T-helper 1 cell treated with Interleukin-12 subunit alpha and Interleukin-12 subunit beta and Interleukin-4 antibody, amounts not matched to agents 30 μg/mL and 1 μg/mL, for 36 hours (primary cell): ENCODE data around the gene KLK5.
"Not testable (repeated sequence)": the region's sequence is repeated elsewhere in the genome, so short reads cannot be mapped to it uniquely, and the experiment has no call there.

Experiments
- H3K27ac Mint-ChIP-seq: one replicate; pipeline ENCODE4 v1.8.0; 2021; ENCODE audit warnings: mild to moderate bottlenecking, mixed read lengths
- H3K27me3 Mint-ChIP-seq: one replicate; pipeline ENCODE4 v1.8.0; 2021; ENCODE audit warnings: low read depth, mixed read lengths
- H3K36me3 Mint-ChIP-seq: one replicate; pipeline ENCODE4 v1.8.0; 2021; ENCODE audit warnings: low read depth, mixed read lengths
- H3K4me1 Mint-ChIP-seq: one replicate; pipeline ENCODE4 v1.8.0; 2021; ENCODE audit warnings: low read depth, mixed read lengths
- H3K4me3 Mint-ChIP-seq: one replicate; pipeline ENCODE4 v1.8.0; 2021; ENCODE audit warnings: mild to moderate bottlenecking, moderate library complexity, mixed read lengths
- H3K9me3 Mint-ChIP-seq: one replicate; pipeline ENCODE4 v1.8.0; 2021; ENCODE audit warnings: mixed read lengths

KLK5 gene

DNA sequence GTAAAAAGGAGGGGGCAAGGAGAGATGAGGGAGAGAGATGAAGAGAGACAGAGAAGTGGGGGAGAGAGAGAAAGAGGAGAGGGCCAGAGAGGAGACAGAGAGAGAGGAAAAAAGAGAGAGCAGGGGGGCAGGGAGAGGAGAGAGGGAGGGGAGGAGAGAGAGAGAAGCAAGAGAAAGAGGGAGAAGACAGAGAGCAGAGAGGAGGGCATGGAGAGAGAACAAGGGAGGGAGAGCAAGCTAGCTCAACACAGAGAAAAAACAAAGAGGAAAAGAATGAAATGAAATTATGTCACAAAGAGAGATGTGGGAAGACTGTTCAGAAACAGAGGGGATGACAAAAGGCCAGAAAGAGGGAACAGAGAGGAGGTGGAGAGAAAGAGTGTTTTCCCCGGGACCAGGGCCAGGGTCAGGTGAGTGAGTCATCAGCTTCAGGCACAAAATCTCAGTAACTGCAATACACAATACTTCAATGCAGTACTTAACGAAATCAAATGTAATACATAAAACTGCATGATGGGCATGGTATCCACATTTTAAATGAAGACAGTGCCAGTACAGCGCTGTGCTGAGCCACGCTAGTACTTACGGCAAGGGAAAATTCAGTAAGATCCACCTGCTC is 26.0 kb upstream of the KLK5 start:
- peaks cover 9% of the 10 kb centered on the region for H3K27me3 Mint-ChIP-seq
- H3K36me3 Mint-ChIP-seq: no peaks in the 10 kb centered on the region
- no peak overlapping the region for H3K27ac Mint-ChIP-seq
- no peaks in the 10 kb centered on the region for H3K9me3 Mint-ChIP-seq
- H3K4me3 Mint-ChIP-seq: no peak overlapping the region
- H3K4me1 Mint-ChIP-seq: no peaks in the 10 kb centered on the region

DNA sequence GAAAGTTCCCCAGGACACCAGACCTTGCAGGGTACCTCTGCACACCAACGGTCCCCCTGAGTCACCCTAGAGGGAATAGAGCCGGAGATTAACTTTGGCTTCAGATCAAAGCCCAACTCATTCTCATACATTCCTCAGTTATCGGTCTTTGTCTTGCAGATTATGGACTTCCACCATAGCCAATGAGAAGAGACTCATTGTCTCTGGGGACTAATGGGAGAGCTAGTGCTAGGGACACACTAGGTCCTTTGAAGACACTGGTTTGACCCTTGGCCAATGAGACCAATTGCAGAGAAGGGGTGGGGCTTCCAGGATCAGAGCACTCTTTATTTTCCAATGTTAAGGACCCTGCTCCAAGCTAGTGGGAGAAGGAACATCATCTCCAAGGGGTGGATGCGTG is 24.8 kb upstream of the KLK5 start:
- H3K4me3 Mint-ChIP-seq: no peak overlapping the region
- H3K27ac Mint-ChIP-seq: no peak overlapping the region
- H3K4me1 Mint-ChIP-seq: no peaks in the 10 kb centered on the region
- no peaks in the 10 kb centered on the region for H3K36me3 Mint-ChIP-seq
- H3K9me3 Mint-ChIP-seq: no peaks in the 10 kb centered on the region
- peaks cover 9% of the 10 kb centered on the region for H3K27me3 Mint-ChIP-seq

DNA sequence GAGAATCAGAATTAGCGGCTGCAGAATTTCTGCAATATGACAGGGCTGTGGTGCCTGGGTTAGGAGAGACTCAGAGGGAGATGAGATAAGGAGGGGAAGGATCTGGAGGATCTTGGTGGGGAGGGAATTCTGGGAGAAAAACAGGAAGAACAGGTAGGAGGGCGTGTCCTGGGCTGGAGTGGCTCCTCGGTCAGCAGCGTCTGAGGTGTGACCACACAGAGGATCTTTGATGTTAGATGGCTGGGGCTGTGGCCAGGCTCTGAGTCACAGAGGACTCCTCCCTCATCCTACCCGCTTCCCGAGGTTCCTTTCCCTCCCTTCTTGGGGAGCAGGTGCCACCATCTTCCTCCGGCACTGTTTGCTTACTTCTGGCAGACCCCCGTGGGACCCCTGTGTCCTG is 22.9 kb upstream of the KLK5 start:
- Mint-ChIP-seq H3K9me3 (no peaks in the 10 kb centered on the region), H3K4me3 (no peak overlapping the region), H3K27me3 (peaks cover 5% of the 10 kb centered on the region), H3K36me3 (no peaks in the 10 kb centered on the region), H3K4me1 (no peaks in the 10 kb centered on the region), H3K27ac (no peak overlapping the region)

DNA sequence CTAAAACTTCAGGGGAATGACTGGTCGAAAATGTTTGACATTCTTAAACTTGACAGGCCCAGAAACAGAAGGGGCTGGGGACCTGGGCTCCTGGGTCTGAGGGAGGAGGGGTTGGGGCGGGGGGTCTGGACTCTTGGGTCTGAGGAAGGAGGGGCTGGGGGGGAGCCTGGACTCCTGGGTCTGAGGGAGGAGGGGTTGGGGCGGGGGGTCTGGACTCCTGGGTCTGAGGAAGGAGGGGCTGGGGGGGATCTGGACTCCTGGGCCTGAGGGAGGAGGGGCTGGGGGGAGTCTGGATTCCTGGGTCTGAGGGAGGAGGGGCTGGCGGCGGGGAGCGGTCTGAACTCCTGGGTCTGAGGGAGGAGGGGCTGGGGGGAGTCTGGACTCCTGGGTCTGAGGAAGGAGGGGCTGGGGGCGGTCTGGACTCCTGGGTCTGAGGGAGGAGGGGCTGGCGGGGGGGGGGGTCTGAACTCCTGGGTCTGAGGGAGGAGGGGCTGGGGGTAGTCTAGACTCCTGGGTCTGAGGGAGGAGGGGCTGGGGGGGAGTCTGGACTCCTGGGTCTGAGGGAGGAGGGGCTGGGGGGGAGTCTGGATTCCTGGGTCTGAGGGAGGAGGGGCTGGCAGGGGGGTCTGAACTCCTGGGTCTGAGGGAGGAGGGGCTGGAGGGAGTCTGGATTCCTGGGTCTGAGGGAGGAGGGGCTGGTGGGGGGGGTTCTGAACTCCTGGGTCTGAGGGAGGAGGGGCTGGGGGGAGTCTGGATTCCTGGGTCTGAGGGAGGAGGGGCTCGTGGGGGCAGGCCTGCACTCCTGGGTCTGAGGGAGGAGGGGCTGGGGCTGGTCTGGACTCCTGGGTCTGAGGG is 22.1 kb upstream of the KLK5 start:
- peaks cover 4% of the 10 kb centered on the region for H3K27me3 Mint-ChIP-seq
- no peak overlapping the region for H3K27ac Mint-ChIP-seq
- no peak overlapping the region for H3K4me3 Mint-ChIP-seq
- H3K9me3 Mint-ChIP-seq: no peaks in the 10 kb centered on the region
- H3K4me1 Mint-ChIP-seq: no peaks in the 10 kb centered on the region
- no peaks in the 10 kb centered on the region for H3K36me3 Mint-ChIP-seq

DNA sequence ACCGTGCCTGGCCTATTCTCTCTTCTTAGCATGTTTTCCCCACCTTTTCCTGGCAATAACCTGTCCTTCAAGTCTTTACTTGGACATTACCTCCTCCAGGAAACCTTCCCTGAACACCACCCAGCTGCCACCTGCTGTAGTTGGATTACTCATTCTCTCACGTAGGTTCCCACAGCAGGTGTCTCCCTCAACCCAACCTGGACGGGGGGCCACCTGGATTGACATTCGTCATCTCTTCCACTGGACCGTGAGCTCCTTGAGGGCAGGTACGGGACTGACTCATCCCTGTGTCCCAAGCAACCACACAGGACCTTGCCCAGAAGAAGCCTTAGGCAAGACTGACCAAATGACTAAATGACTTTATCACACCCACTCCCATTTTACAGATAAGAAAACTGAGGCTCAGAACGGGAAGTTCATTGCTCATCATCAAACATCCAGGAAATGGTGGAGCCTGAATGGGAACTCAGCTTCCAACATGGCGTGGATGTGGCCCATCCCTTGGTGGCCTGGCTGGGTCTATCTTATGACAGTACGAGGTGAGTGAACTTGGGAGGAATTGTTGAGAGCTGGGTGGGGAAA is 20.0 kb upstream of the KLK5 start:
- Mint-ChIP-seq H3K4me1 (no peaks in the 10 kb centered on the region), H3K36me3 (no peaks in the 10 kb centered on the region), H3K4me3 (no peak overlapping the region), H3K27ac (no peak overlapping the region), H3K27me3 (peaks cover 4% of the 10 kb centered on the region), H3K9me3 (no peaks in the 10 kb centered on the region)

DNA sequence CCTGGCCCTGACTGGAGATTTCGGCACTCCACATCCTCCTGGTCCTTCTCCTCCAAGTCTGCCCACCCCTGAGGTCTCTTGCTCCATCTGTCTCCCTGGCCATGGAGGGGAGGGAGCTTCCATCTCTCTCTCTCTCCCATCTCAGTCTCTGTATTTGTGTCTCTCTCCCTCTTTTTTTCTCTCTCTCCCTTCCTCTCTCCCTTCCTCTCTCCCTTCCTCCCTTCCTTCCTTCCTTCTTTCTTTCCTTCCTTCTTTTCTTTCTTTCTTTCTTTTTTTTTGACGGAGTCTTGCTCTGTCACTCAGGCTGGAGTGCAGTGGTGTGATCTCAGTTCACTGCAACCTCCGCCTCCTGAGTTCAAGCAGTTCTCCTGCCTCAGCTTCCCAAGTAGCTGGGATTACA is 17.0 kb upstream of the KLK5 start:
- not testable (repeated sequence) for H3K4me1 Mint-ChIP-seq, H3K36me3 Mint-ChIP-seq, H3K27me3 Mint-ChIP-seq, H3K27ac Mint-ChIP-seq, H3K9me3 Mint-ChIP-seq, H3K4me3 Mint-ChIP-seq

DNA sequence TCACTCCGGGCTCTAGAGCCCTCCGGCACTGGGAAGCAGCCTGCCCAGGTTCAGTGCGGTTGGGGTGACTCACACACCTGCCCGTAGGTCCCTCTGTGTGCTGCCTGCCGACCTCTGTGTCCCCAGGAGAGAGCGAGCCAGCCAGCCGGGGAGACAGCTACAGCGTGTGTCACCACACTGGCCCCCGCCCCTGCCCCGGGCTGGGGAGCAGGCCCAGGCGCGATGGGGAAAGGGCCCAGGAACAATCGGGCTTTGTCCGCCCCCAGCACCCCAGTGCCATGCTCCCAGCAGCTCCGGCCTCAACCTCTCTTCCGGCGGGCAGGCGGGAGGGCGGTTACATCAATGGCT is 16.5 kb upstream of the KLK5 start, which contains the start of gene KLK6:
Gene KLK6 (minus strand): TSS at position 179 of the 348 bp plus-strand sequence. CDS start 1,487 bp downstream, outside the sequence.
- H3K4me1 Mint-ChIP-seq: no peaks in the 10 kb centered on the region
- H3K27ac Mint-ChIP-seq: no peak within 1 kb of the TSS
- no peaks in the 10 kb centered on the region for H3K9me3 Mint-ChIP-seq
- no peak within 1 kb of the TSS for H3K4me3 Mint-ChIP-seq
- peaks cover 2% of the 10 kb centered on the region for H3K27me3 Mint-ChIP-seq
- no peaks in the 10 kb centered on the region for H3K36me3 Mint-ChIP-seq

DNA sequence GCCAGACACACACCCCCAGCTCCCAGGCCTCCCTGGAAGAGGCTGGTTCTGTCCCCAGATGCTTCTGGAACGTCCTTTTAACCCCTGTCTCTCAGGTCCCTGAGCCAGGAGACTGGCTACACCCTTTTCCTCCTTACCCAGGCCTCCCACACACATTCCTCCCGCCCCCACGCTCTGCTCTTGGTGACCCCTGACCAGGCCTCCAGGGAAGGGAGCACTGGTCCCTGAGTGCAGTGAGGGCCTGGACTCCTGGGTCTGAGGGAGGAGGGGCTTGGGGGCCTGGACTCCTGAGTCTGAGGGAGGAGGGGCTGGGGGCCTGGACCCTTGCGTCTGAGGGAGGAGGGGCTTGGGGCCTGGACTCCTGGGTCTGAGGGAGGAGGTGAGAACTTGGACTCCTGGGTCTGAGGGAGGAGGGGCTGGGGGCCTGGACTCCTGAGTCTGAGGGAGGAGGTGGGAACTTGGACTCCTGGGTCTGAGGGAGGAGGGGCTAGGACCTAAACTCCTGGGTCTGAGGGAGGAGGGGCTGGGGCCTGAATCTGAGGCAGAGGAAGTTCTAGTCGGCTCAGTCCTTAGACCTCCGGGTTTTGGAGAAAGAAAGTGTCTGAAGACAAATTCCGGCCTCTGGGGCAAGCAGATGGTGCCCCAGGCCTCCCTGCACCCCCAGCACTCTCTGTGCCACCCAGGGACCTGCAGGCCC is 16.0 kb upstream of the KLK5 start:
- no peaks in the 10 kb centered on the region for H3K27me3 Mint-ChIP-seq
- no peaks in the 10 kb centered on the region for H3K4me1 Mint-ChIP-seq
- H3K9me3 Mint-ChIP-seq: no peaks in the 10 kb centered on the region
- H3K4me3 Mint-ChIP-seq: no peak overlapping the region
- no peaks in the 10 kb centered on the region for H3K36me3 Mint-ChIP-seq
- no peak overlapping the region for H3K27ac Mint-ChIP-seq

DNA sequence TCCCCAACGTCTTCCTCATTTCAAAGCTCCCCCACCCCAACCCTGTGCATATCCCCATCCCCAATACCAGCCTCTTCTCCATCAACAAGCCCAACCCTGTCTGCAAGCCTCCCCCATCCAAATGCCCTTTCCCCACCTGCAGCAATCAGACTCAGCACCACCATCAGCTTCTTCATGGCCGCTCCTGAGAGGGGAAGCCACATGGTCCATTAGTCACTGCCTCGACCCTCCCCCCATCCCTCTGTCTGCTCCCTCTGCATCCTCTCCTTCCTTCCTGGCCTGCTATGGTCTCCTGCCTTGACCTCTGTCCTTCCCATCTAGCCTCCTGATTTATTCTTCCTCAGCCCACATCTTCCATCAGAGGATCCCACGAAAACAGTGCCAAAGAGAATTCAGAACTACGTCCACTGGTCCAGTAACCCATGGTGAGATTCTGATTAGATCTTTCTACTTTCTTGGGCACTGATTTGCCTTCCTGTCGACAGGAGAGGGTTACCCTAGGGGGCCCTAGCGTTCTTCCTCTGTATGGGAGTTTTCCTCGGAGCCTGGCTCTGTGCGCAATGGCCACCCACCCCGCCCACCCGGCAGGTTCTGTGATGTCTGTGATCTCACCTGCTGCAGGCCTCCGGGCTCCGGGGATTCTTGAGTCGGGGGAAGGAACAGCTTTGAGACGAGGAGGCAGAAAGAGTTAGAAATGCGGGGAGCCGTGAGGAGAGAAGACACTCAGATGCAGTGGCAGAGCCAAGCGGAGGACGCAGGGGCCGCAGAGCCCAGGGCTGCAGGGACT is 15.3 kb upstream of the KLK5 start:
- Mint-ChIP-seq H3K4me3 (no peak overlapping the region), H3K9me3 (no peaks in the 10 kb centered on the region), H3K27ac (no peak overlapping the region), H3K27me3 (no peaks in the 10 kb centered on the region), H3K4me1 (no peaks in the 10 kb centered on the region), H3K36me3 (no peaks in the 10 kb centered on the region)

DNA sequence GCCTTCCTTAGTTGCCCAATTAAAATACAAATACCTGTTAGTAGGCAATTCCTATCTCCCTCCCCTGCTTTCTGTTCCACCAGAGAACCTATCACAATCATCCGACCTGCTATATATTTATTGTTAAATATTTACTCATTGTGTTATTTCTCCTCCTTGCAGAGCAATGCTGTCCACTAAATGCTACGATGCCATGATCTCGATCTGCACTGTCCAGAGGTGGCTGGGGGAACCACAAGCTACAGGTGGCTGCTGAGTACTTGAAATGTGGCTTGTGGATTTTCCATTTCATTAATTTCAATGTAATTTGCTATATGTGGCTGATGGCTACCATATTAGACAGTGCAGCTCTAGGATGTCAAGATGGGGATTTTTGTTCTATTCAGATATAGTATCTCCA is 11.4 kb upstream of the KLK5 start:
- Mint-ChIP-seq H3K27ac (no peak overlapping the region), H3K36me3 (no peaks in the 10 kb centered on the region), H3K4me1 (no peaks in the 10 kb centered on the region), H3K27me3 (peaks cover 3% of the 10 kb centered on the region), H3K4me3 (no peak overlapping the region), H3K9me3 (peaks cover 3% of the 10 kb centered on the region)

DNA sequence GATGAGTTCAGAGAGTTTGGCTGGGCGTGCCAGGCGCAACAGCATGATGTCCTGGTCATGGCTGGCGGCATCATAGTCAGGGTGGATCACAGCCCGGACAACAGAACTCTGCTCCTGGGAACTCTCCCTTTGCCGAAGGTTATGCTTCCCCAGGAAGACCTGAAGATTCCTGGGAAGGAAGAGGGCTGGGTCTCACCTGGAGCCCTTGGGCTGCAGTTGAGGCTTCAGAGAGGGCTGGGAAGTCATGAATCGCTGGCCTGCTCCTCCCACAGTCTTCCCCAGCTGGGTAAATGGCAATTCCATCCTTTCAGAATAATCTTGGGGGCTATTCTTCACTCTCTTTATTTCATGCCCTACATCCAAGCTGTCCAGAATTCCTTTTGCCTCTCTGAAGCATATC is 10.5 kb upstream of the KLK5 start:
- H3K27ac Mint-ChIP-seq: no peak overlapping the region
- H3K27me3 Mint-ChIP-seq: peaks cover 4% of the 10 kb centered on the region
- peaks cover 4% of the 10 kb centered on the region for H3K9me3 Mint-ChIP-seq
- H3K4me1 Mint-ChIP-seq: no peaks in the 10 kb centered on the region
- H3K4me3 Mint-ChIP-seq: no peak overlapping the region
- H3K36me3 Mint-ChIP-seq: no peaks in the 10 kb centered on the region

DNA sequence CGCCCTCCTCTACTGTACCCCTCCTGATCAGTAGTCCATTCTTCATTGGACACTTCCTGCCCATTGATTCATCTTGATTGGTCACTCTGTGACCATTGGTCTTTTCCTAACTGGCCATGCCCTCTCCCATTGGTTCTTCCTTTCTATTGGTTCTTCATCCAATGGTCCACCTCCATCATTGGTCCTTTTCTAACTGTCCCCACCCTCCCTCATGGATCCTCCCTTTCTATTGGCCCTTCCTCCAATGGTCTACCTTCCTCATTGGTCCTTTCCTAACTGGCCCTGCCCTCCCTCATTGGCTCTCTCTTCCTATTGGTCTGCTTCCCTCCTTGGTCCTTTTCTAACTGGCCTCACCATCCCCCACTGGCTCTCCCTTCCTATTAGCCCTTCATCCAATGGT is 9.4 kb upstream of the KLK5 start:
- no peak overlapping the region for H3K4me3 Mint-ChIP-seq
- H3K27me3 Mint-ChIP-seq: peaks cover 8% of the 10 kb centered on the region
- H3K27ac Mint-ChIP-seq: no peak overlapping the region
- peaks cover 4% of the 10 kb centered on the region for H3K9me3 Mint-ChIP-seq
- H3K4me1 Mint-ChIP-seq: no peaks in the 10 kb centered on the region
- H3K36me3 Mint-ChIP-seq: no peaks in the 10 kb centered on the region

DNA sequence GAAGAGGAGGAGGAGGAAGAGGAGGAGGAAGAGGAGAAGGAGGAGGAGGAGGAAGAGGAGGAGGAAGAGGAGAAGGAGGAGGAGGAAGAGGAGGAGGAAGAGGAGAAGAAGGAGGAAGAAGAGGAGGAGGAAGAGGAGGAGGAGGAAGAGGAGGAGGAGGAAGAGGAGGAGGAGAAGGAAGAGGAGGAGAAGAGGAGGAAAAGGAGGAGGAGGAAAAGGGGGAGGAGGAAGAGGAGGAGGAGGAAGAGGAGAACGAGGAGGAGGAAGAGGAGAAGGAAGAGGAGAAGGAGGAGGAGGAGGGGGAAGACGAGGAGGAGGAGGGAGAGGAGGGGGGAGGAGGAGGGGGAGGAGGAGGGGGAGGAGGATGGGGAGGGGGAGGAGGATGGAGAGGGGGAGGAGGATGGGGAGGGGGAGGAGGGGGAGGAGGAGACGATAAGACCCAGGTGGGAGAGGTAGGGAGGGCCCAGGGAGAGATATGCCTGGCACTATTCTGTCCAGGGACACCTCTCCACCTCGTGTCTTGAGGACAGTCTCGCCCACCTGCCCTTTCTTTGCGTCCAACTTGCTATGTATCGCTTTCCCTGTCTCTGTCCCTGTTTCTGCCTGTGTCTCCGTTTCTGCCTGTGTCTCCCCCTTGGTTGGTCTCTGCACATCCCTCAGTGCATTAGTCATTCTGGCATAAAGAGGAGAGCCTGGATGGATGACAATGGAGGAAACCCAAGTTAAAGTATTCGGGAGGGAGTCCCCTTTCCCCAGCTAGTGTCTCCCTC is 7.1 kb upstream of the KLK5 start:
- Mint-ChIP-seq H3K36me3 (no peaks in the 10 kb centered on the region), H3K4me3 (no peak overlapping the region), H3K27ac (no peak overlapping the region), H3K4me1 (no peaks in the 10 kb centered on the region), H3K9me3 (peaks cover 4% of the 10 kb centered on the region), H3K27me3 (peaks cover 8% of the 10 kb centered on the region)

DNA sequence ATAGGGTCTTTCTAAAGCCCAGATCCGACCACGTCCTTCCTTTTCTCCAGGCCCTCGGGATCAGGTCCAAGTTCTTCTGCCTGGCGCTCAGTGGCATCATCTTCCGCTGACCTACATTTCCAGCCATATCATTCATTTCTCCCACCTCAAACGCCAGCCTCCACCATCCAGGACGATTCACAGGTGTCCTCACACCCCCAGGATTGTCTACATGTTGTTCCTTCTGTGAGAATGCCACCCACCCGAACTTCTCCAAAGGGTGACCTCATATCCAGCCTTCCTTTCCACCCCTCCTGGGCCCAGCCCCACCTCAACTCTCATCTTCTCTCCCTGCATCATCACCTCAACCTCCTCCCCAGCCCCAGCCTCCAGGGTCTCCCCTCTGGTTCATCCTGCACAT is 4.7 kb upstream of the KLK5 start:
- no peak overlapping the region for H3K27ac Mint-ChIP-seq
- peaks cover 4% of the 10 kb centered on the region for H3K9me3 Mint-ChIP-seq
- H3K4me1 Mint-ChIP-seq: no peaks in the 10 kb centered on the region
- H3K27me3 Mint-ChIP-seq: peaks cover 8% of the 10 kb centered on the region
- H3K36me3 Mint-ChIP-seq: no peaks in the 10 kb centered on the region
- no peak overlapping the region for H3K4me3 Mint-ChIP-seq
